Stimulated activated CD4-positive, alpha-beta T cell treated with anti-CD3 and anti-CD28 coated beads, Interleukin-1b, Interleukin-23, amount 100 ng/mL, for 4 hours (primary cell): ENCODE measurements around the gene PGR.
"Not testable (repeated sequence)": the region's sequence is repeated elsewhere in the genome, so short reads cannot be mapped to it uniquely, and the experiment has no call there.

Experiments
- DNase-seq, 2 donors: peaks; one replicate each; pipeline ENCODE4 v3.0.0-alpha.2; 2020; ENCODE audit warnings: low read depth in 2 of 2

The PGR gene

DNA sequence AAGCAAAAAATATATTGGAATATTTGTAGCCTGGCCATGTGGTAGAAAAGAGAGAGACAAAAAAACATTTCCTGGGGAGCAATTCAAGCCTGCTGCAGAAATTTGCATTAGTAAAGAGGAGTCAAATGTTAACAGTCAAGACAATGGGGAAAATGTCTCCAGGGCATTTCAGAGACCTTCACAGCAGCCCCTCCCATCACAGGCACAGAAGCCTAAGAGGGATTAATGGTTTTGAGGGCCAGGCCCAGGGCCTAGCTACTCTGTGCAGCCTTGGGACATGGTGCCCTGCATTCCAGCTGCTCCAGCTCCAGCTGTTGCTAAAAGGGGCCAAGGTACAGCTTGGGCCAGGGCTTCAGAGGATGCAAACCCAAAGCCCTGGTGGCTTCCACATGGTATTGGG lies 46.8 kb downstream of the PGR start:
- no peak for DNase-seq

DNA sequence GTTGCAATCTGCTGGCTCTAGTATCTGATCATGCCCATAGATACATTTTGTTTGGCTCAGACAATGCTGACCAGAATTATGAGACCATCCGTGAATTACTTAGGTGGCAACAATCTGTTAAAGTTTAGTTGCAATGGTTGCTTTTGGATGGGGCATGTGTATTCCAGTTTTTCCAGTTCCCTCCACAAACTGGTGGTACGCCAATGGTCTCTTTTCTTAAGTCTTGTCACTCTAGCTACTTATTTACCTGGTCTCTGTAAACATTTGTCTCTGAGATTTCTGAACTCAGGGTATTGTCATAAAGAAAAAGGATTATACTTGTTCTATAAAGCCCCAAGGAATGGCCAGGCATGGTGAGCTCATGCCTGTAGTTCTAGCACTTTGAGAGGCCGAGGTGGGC lies 65.9 kb downstream of the PGR start:
- no peak for DNase-seq

DNA sequence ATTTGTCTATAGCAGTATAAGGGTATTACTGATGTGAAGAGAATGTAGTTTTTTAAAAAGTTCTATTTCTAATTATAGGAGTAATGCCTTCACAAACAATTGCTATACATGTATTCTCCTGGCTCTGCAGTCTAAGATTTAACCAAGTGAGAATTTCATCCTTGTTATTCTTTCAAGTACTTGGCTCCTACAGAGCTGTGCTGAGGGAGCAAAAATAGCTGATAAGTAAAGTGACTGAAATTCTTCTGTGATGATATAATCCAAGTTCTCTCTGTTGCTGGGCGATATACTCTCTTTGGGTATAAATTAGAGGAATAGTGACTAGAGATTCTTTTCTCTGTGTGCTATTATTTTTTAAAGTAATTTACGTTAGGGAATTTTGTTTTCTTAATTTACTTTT lies 68.0 kb downstream of the PGR start:
- no peak for DNase-seq

DNA sequence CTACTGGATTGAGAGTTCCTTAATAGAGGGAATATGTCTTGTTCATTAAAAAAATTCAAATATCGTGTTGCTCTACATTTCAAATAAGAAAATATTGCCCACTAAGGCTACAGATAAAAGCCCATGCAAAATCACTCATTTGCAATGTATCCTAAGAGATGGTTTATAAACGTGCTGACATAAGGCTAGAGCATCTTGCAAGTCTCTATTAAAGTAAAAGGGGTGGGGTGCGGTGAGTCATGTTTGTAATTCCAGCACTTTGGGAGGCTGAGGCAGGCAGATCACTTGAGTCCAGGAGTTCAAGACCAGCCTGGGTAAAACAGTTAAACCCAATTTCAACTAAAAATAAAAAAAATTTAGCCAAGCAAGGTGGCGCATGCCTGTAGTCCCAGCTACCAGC lies 70.3 kb downstream of the PGR start:
- no peak for DNase-seq

DNA sequence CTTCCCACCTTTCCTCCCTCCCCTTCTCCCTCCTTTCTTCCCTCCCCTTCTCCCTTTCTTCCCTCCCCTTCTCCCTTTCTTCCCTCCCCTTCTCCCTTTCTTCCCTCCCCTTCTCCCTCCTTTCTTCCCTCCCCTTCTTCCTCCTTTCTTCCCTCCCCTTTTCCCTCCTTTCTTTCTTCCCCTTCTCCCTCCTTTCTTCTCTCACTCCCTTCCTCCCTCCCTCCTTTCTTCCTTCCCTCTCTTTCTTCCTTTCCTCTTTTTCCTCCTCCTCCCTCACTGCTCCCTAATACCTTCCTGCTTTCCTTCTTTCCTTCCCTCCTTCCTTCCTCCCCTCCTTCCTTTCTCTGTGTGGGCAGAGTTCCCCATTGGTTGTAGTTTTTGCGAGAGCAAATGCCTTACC lies 76.1 kb downstream of the PGR start:
- DNase-seq, result no peak

DNA sequence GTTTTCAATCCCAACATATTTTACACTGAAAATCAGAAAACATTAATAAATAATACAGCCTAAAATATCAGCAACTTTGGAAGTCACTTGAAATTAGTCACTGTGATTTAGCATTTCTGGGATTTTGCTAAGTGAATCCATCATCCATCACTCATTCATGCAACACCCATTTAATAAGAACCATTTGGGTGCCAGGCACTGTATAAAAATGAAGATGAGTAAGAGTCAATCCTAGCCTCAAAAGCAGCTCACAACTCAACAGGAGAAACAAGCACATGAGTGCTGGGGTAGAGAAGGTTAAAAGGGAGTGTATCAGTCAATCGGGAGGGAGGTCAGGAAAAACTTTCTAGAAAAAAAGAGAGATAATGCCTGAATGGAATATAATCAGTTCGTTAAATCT lies 77.9 kb downstream of the PGR start:
- no peak for DNase-seq

DNA sequence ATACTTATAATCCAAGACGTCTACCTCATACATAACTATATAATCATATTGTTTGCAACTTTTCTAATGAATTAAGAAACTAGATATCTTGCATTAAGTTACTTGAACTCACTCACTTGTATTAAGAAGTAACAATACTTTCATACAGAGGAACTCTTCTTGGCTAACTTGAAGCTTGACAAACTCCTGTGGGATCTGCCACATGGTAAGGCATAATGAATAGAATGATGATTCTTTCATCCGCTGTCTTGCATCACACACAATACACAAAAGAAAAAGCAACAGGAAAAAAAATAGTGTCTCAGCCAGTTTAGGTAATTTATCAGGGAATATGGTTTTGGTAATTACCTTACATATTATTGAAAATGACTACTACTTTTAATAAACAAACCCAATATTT lies 79.8 kb downstream of the PGR start:
- no peak for DNase-seq

DNA sequence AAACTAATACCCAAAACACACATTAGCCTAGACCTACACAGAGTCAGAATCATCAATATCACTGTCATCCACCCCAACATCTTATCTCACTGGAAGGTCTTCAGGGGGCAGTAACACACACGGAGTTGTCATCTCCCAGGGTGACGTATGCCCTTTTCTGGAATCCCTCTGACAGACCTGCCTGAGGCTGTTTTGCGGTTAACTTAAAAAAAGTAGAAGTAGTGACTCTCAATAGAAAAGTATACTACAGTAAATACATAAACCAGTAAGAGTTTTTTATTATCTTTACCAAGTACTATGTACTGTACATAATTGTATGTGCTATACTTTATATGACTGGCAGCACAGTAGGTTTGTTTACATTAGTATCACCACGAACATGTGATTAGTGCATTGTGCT lies 80.5 kb downstream of the PGR start:
- DNase-seq, result no peak

DNA sequence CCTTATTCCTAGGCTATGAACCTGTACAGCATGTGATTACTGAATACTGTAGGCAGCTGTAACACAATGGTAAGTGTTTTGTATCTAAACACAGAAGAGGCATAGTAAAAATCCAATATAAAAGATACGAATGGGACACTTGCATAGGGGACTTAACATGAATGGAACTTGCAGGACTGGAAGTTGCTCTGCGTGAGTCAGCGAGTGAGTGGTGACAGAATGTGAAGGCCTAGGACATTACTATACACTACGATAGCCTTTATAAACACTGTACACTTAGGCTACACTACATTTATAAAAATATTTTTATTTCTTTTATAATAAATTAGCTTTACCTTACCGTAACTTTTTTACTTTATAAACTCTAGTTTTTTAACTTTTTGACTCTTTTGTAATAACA lies 81.1 kb downstream of the PGR start:
- no peak for DNase-seq

DNA sequence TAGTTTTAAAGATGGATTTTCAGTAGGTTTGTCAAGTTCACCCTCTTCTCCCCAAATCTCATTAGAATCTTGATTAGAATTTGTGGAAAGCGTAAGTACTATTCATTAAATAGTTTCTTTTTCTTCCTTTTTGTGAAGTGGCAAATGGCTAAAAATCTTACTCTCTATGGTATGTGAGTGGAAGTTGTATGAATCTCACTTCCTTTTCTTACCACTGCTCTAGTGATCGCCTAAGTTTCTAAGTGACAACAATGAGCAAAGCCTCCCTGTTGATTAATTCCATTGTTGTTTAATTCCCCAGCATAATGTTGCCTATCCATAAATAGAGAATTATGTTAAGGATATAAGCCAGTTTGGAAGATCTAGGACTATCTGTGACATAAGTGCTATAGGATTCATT lies 82.7 kb downstream of the PGR start:
- DNase-seq, result no peak

DNA sequence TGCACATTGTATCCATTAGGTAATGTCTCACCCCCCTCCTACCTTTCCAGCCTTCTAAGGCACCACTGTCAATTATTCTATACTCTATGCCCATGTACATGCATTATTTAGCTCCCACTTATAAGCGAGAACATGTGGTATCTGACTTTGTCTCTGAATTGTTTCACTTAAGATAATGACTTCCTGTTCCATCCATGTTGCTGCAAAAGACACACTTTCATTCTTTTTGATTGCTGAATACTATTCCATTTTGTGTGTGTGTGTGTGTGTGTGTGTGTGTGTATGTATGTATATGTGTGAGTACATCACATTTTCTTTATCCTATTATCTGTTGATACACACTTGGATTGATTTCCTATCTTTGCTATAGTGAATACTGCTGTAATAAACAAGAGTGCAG lies 84.2 kb downstream of the PGR start:
- no peak for DNase-seq

DNA sequence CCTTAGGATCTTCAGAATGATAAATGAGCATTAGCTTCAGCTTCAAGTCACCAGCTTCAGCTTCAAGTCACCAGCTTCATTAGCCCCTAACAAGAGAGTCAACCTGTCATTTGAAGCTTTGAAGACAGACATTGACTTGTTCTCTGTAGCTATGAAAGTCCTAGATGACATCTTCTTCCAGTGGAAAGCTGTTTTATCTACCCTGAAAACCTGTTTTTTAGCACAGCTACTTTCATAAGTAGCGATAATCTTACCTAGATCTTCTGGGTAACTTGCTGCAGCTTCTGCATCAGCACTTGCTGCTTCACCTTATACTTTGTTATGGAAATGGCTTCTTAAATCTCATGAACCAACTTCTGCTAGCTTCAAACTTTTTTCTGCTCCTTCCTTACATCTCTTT lies 85.7 kb downstream of the PGR start:
- no peak for DNase-seq

DNA sequence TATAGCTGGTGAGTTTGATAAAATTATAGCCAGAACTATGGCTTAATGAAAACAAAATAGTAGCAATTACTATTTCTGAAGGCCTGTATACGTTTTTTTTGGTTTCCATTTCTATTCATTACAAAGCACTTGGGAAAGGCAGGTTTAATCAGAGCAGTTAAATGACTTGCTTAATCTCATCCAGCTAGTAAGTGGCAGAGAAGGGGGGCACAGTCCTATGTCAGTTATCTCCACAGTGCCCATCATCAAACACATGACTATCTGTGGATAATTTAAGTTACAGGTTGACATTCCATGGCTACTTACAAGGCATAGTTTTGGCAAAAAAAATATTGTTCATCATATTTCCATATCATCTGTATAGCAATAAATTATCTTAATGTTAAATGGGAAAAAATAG lies 93.7 kb downstream of the PGR start:
- no peak for DNase-seq

DNA sequence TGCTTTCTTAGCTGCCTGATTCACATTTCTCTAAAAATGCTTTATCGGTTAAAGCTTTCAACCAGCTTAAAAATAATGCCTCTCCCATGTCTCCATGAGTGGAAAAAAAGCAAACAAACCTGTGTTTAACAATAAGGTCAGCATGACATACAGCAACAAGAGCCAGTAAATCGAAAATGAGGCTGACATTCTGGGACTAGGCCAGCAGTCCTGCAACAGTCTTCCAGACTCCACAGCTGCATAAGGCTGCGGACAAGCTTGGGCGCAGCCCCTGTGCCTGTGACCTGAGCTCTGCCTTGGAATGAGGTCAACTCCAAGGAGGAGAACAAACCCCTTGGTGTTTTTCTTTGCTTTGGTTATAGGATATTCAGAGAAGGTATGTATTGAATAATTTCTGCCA lies 95.5 kb downstream of the PGR start:
- DNase-seq, result no peak

DNA sequence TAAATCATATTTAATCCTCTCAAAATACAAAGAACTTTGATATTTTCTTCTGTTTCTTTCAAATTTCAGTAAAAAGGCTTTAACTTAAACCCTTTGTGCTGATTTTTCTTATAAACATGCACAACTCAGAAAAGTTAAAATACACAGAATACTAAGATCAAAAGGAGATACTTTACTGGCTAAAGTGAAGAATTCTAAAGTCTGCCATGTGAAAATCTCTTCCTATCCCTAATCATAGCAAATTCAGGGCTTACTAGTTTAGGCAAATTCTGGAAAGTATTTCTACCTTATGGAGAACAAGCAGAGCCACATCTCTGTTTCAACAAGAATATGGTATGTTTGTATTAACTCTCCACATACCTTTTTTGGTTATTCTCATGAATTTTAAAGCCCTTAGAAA lies 96.6 kb downstream of the PGR start:
- DNase-seq, result no peak

DNA sequence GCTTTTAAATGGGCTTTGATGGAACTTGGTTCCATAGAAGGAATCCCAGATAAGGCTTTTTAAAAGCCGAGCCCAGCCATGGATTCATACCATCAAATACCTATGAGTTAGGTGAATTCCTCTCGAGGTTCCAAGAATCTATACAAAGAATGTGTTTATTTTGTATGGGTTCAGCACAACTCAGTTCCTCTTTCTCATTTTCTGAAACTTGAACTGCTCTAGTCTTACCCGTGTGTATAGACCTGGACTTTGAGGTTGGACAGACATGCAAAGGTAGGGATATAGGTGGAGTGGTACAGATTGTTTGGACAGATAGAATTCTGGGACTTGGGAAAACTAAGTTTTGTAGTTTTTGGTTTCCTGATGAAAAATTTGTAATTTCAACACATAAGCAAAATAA lies 97.9 kb downstream of the PGR start:
- no peak for DNase-seq

DNA sequence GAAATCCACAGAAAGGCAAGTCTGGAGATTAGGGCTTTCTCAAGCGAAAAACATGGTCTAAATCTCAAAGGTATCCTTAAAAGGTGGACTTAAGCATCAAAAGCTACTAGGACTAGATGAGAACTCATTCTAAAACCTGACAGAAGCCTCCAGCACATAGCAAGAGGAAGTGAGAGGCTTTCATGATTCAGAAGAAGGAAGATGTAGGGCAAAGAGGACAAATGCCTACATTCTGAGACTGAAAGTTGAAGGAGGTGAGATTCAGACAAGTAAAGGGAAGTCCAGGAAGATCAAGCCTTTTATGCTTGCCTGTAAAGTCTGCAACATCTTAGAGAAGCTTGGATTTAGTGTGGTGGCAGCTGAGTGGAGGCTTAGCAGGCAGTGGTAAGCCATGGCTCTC lies 98.9 kb downstream of the PGR start:
- no peak for DNase-seq

DNA sequence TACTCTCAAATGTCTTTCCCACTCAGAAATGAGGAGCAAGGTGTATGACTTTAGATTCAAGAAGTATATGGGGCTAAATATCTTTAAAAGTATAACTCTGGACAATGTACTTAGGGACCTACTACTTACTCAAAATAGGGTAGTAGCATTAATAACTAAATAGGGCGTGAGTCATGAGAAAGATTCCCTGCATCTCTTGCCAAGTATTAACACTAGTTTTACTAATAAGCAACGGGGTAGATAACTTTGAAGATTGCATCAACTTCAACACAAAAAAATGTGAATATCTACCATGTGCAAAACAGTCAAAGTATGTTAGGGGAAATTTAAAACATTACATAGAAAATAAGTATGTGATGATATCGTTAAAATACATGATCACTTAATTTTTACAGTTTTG lies 99.6 kb downstream of the PGR start:
- DNase-seq, result no peak

DNA sequence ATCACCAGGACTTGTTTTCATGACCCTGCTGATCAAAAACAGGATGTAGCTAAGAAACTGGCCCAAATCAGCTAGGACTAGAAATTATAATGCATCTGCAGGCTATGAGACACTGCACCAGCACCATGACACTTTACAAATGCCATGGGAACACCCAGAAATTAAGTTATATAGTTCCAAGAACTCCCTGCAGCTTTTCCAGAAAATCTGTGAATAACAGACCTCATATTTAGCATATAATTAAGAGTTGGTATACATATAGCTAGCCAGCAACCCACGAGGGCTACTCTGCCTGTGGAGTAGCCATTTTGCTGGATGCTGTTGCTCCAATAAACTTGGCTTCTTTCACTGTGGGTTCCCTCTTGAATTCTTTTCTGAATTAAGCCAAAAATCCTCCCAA lies 101.0 kb downstream of the PGR start:
- no peak for DNase-seq

DNA sequence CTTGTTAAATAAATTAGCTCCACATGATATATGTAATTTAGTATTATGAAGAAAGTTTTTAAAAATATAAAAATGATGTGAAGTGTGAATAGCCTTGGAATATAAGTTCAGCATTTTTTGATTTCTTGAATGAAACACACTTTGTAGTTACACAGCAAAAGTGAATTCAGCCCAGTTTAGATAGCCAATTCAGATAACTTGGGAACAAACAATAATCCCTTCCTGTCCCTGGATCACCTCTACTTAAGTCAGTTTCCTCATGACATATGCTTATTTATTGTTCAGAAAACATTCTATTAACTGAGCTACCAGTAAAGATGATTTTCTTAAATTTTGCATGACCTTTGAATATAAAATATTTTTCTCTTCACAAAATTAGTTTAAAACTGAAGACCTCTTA lies 107.4 kb downstream of the PGR start:
- no peak for DNase-seq

DNA sequence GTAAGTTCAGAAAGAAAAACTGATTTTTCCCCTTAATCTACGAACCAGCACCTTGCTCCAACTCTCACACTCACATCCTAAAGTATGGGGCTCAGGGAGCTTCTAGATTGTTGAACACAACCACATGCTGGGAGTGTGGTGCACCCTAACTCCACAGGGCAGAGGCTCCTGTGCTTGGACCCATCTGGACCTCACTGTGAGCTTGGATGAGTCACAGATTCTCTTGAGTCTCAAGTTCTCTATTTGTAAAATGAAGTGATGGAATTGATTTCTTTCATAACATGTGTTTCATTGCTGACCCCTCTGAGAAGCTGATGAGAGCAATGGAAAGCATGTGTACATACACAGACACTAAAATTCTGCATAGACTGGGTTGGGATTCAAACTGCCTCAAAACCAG lies 109.7 kb downstream of the PGR start:
- no peak for DNase-seq

DNA sequence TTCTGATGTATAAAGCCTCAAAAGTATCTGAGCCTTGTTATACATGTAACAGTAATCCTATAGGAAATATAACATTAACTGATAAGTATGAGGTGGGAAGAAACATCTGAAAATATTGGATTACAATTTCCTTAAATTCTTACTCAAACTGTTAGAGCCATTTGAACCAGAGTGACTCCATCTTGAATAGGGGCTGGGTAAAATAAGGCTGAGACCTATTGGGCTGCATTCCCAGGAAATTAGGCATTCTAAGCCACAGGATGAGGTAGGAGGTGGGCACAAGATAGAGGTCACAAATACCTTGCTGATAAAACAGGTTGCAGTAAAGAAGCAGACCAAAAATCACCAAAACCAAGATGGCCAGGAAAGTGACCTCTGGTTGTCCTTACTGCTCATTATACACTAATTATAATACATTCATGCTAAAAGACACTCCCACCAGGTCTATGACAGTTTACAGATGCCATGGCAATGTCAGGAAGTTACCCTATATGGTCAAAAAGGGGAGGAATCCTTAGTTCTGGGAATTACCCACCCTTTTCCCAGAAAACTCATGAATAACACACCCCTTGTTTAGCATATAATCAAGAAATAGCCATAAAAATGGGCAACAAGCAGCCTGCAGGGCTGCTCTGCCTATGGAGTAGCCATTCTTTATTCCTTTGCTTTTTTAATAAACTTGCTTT lies 114.9 kb downstream of the PGR start:
- no peak for DNase-seq

DNA sequence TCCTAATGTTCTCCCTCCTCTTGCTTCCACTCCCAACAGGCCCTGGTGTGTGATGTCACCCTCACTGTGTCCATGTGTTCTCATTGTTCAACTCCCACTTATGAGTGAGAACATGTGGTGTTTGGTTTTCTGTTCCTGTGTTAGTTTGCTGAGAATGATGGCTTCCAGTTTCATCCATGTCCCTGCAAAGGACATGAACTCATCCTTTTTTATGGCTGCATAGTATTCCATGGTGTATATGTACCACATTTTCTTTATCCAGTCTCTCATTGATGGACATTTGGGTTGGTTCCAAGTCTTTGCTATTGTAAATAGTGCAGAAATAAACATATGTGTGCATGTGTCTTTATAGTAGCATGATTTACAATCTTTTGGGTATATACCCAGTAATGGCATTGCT lies 115.9 kb downstream of the PGR start:
- DNase-seq, result not testable (repeated sequence)

DNA sequence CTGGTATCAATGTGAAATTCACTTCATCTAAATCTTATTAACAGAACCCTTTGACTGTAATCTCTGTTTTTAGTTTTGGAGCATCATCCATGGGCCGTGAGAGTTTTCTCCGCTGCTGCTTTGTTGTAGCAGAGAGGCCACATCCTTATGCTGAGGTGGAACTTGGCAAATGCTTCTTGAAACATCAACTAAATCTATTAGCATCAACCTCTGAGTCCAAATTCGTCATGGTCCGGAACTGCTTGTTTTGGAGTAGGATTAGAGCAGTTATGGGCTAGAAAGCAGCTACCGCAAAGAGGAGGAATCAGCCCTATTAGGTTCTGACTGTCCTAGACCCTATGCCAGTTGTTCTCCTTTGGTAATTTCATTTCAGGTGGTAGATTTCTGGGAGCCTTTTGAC lies 117.7 kb downstream of the PGR start:
- DNase-seq, result no peak

DNA sequence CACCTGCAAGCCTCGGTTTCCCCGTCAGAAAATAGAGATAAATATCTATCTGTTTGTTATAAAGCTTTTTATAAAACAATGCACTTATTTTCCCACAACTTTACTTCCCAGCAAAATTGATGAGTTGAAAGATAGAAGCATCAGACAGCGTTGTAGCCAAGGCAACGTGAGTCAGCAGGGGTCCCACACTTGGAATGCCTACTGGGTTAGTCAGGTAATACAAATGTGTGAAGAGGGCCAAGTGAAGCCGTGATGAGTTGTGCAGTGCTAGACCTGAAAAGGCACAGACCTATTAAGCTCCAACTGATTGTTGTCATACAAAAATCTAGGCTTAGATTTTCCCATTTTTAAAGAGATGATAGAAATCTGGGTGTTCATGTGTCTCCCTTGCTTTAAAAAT lies 118.7 kb downstream of the PGR start:
- DNase-seq, result no peak
